AG09319 (cell line): ENCODE measurements around the gene PSMB4.
"Not testable (repeated sequence)": the region's sequence is repeated elsewhere in the genome, so short reads cannot be mapped to it uniquely, and the experiment has no call there.

Experiments
- DNase-seq: peaks from one replicate; pipeline ENCODE4 v3.0.0-alpha.2; 2010; ENCODE audit warnings: low read depth; ENCODE audit errors: extremely low read depth
- TF ChIP-seq, protein P1 (sequence below): IDR thresholded peaks from 2 replicates; pipeline ENCODE4 v1.5.1; 2011; ENCODE audit warnings: low read depth, mild to moderate bottlenecking, inconsistent platforms, low read length, moderate library complexity

The PSMB4 gene

GRCh38 chr1:151393583-151393982, 5.8 kb upstream of the PSMB4 start:
- no peak for DNase-seq
- TF ChIP-seq, protein P1, sequence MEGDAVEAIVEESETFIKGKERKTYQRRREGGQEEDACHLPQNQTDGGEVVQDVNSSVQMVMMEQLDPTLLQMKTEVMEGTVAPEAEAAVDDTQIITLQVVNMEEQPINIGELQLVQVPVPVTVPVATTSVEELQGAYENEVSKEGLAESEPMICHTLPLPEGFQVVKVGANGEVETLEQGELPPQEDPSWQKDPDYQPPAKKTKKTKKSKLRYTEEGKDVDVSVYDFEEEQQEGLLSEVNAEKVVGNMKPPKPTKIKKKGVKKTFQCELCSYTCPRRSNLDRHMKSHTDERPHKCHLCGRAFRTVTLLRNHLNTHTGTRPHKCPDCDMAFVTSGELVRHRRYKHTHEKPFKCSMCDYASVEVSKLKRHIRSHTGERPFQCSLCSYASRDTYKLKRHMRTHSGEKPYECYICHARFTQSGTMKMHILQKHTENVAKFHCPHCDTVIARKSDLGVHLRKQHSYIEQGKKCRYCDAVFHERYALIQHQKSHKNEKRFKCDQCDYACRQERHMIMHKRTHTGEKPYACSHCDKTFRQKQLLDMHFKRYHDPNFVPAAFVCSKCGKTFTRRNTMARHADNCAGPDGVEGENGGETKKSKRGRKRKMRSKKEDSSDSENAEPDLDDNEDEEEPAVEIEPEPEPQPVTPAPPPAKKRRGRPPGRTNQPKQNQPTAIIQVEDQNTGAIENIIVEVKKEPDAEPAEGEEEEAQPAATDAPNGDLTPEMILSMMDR = no peak

GRCh38 chr1:151396265-151396664, 3.1 kb upstream of the PSMB4 start:
- not testable (repeated sequence) for DNase-seq

- DNase-seq = no peak
- TF ChIP-seq, protein P1 = no peak
Measured at GRCh38 chr1:151401125-151401788, 1.9 kb downstream of the PSMB4 start.

GRCh38 chr1:151401860-151402259, 2.5 kb downstream of the PSMB4 start:
- DNase-seq = no peak
- TF ChIP-seq, protein P1 = no peak

- no peak for DNase-seq
- TF ChIP-seq, protein P1 = no peak
Measured at GRCh38 chr1:151402764-151403163, 3.4 kb downstream of the PSMB4 start.

DNA sequence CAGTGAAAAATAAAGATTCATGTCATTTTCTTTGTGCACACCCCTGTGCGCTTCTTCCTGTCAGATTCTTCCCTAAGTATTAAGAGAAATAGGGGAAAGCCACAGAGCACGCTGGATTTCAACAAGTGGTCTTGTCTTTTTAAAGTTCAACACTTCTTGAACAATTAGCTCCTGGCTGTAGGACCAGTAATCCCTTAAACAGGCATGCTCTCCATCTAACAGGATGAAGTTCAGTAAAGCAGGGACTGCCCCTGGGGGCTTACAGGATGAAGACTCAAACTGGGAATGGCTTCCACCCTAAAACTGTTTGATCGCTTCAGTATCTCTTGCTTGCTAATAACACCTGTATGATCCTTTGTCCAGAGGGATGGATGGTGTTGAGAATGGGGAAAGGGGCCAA, 4.2 kb downstream of the PSMB4 start:
- TF ChIP-seq, protein P1 = no peak
- no peak for DNase-seq

- DNase-seq = no peak
- TF ChIP-seq, protein P1 = no peak
Measured at GRCh38 chr1:151405187-151405951, 6.0 kb downstream of the PSMB4 start.
